ENCODE data around the gene OTULIN.
A peak's percentile ranks its signal among the peaks of the same experiment; 100 is the strongest.

Gene OTULIN

GRCh38 chr5:14699159-14699558, 34.6 kb downstream of the OTULIN start:
- no peak for DNase-seq

- no peak for DNase-seq
These were observed 35.4 kb downstream of the OTULIN start for GRCh38 chr5:14699807-14700400.

- DNase-seq = no peak
These were observed 36.2 kb downstream of the OTULIN start for GRCh38 chr5:14700478-14701436.

- no peak for DNase-seq
These were observed 37.0 kb downstream of the OTULIN start for GRCh38 chr5:14701556-14701955.

GRCh38 chr5:14702238-14702839, 37.8 kb downstream of the OTULIN start:
- no peak for DNase-seq

- no peak for DNase-seq
These were observed 41.0 kb downstream of the OTULIN start for GRCh38 chr5:14705556-14705955.

GRCh38 chr5:14706615-14707021, 42.1 kb downstream of the OTULIN start:
- DNase-seq = no peak

GRCh38 chr5:14707811-14708390, 43.4 kb downstream of the OTULIN start:
- DNase-seq = no peak

GRCh38 chr5:14708551-14708950, 44.0 kb downstream of the OTULIN start:
- DNase-seq = no peak

- DNase-seq = no peak
These were observed 45.9 kb downstream of the OTULIN start for GRCh38 chr5:14710313-14710994.

- DNase-seq = no peak
These were observed 47.6 kb downstream of the OTULIN start for GRCh38 chr5:14712131-14712530.

GRCh38 chr5:14712666-14713065, 48.1 kb downstream of the OTULIN start:
- DNase-seq = no peak

- DNase-seq = no peak
These were observed 49.2 kb downstream of the OTULIN start for GRCh38 chr5:14713476-14714390.

- peak; percentile 86 for DNase-seq
These were observed 50.2 kb downstream of the OTULIN start for GRCh38 chr5:14714706-14715105.

- no peak for DNase-seq
These were observed 51.0 kb downstream of the OTULIN start for GRCh38 chr5:14715481-14715880.

GRCh38 chr5:14716755-14717752, 52.5 kb downstream of the OTULIN start:
- DNase-seq = no peak

GRCh38 chr5:14718778-14719177, 54.3 kb downstream of the OTULIN start:
- DNase-seq = no peak

GRCh38 chr5:14720236-14720923, 55.9 kb downstream of the OTULIN start:
- no peak for DNase-seq

- no peak for DNase-seq
These were observed 57.6 kb downstream of the OTULIN start for GRCh38 chr5:14721990-14722656.
